Fibroblast of the aortic adventitia (primary cell): ENCODE measurements around the gene TOR1A. TPM values are rescaled to one million over a fixed set of nuclear protein-coding genes. Genes with fewer than 3 reads are reported as not detected.
"Not testable (repeated sequence)": the region's sequence is repeated elsewhere in the genome, so short reads cannot be mapped to it uniquely, and the experiment has no call there.

Experiments
- DNase-seq: peaks from one replicate; pipeline ENCODE4 v3.0.0-alpha.2; 2010; ENCODE audit warnings: low read depth
- H3K4me3 ChIP-seq: 2 replicates; pipeline ENCODE4 v1.5.1; 2011; ENCODE audit warnings: low read depth, mild to moderate bottlenecking, control low read depth, low read length, moderate library complexity
- CTCF ChIP-seq: IDR thresholded peaks from 2 replicates; pipeline ENCODE4 v1.5.1; 2011; ENCODE audit warnings: mild to moderate bottlenecking, low read length, control low read depth, inconsistent platforms; ENCODE audit not compliant: insufficient read depth
- total RNA-seq: library from RNA; depleted of rRNA; stranded (reverse); fragments of >200 nt; gene quantifications from 2 replicates; pipeline ENCODE4 v1.2.3, GENCODE V29; 2012; ENCODE audit warnings: low replicate concordance

Gene TOR1A
- total RNA-seq, 1 donor: 48.9 TPM

GRCh38 chr9:129803676-129804060 lies 20.3 kb downstream of the TOR1A start:
- no peak for TF ChIP-seq CTCF
- DNase-seq: peak; percentile 19
- peak overlapping the region; percentile 84 for H3K4me3 ChIP-seq

GRCh38 chr9:129802833-129803675 lies 20.9 kb downstream of the TOR1A start, which contains the start of gene TOR1B:
TOR1B (plus strand) TSS chr9:129803184; CDS start chr9:129803213, 29 bp downstream.
- no peak for TF ChIP-seq CTCF
- peak within 1 kb of the TSS; percentile 84 for H3K4me3 ChIP-seq
- peak; percentile 91 for DNase-seq

GRCh38 chr9:129801504-129801903 lies 22.4 kb downstream of the TOR1A start:
- DNase-seq: no peak
- TF ChIP-seq CTCF: no peak
- no peak overlapping the region for H3K4me3 ChIP-seq

GRCh38 chr9:129798973-129799372 lies 25.0 kb downstream of the TOR1A start:
- no peak for DNase-seq
- no peak for TF ChIP-seq CTCF
- H3K4me3 ChIP-seq: no peak overlapping the region

- not testable (repeated sequence) for DNase-seq, H3K4me3 ChIP-seq
Measured at GRCh38 chr9:129796029-129796428, 27.9 kb downstream of the TOR1A start.

- TF ChIP-seq CTCF: no peak
- no peak overlapping the region for H3K4me3 ChIP-seq
- DNase-seq: no peak
Measured at GRCh38 chr9:129794549-129794948, 29.4 kb downstream of the TOR1A start.

- no peak overlapping the region for H3K4me3 ChIP-seq
- no peak for DNase-seq
- TF ChIP-seq CTCF: no peak
Measured at GRCh38 chr9:129786481-129786880, 37.5 kb downstream of the TOR1A start.
